Measurements from ENCODE around the gene PMVK. TPM values are rescaled to one million over a fixed set of nuclear protein-coding genes. Genes with fewer than 3 reads are reported as not detected.
A peak's percentile ranks its signal among the peaks of the same experiment; 100 is the strongest.

The PMVK gene
- total and polyA plus RNA-seq, 4 donors, result 18.4 to 48.8 (median 43.4) TPM

DNA sequence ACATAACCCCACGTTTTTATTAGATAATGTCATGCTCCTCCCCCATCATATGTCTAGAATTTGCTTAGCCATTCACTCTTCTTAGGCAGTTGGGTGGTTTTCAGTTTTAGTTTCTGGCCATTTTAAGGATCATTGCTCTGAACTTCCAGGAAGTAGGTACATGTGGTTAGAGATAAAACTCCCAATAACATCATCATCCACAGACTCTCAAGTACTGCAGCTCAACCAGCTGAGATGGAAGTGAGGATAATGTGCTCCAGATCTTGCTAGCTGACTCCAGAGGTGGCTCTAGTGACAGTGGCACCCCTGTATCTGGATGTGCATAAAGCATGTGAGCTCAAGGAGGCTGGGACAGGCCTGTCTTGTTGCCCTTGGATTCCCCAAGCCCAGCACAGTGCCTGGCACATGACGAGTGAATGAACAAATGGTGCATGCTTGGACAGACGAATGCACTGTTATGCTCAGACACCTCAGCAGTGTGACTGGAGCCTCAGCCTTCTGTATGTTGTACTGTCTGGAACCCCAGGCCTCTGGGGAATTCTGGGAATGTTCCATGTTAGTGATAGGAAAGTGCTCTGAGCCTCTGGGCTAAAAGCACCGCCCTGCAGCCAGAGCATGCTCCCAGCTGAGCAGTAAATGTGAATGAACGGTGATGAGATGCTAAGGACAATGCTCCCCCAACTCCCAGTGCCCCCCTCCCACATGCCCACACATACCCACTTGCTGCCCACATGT is 50.1 kb downstream of the PMVK start:
- Histone ChIP-seq H3K36me3 (ENCODE audit: control insufficient read depth in 4 of 4, insufficient read depth in 4 of 4, low read length in 4 of 4) (no peaks in the 10 kb centered on the region), H3K27ac (ENCODE audit: low read depth in 1 of 2, low read length in 1 of 2) (no peak overlapping the region), H3K4me3 (no peak overlapping the region), H3K27me3 (ENCODE audit: control insufficient read depth in 3 of 3, insufficient read depth in 3 of 3, low read length in 2 of 3) (no peaks in the 10 kb centered on the region), H3K4me1 (ENCODE audit: control insufficient read depth in 5 of 5, insufficient read depth in 5 of 5, low read length in 5 of 5) (peaks cover 0 to 27% (median 8%) of the 10 kb centered on the region in 5 donors), H3K9ac (ENCODE audit: insufficient read depth in 1 of 2, low read length in 2 of 2) (no peak overlapping the region), H3K9me3 (ENCODE audit: control insufficient read depth in 4 of 4, insufficient read depth in 3 of 4, low read length in 3 of 4) (no peaks in the 10 kb centered on the region)
- TF ChIP-seq, protein P1, sequence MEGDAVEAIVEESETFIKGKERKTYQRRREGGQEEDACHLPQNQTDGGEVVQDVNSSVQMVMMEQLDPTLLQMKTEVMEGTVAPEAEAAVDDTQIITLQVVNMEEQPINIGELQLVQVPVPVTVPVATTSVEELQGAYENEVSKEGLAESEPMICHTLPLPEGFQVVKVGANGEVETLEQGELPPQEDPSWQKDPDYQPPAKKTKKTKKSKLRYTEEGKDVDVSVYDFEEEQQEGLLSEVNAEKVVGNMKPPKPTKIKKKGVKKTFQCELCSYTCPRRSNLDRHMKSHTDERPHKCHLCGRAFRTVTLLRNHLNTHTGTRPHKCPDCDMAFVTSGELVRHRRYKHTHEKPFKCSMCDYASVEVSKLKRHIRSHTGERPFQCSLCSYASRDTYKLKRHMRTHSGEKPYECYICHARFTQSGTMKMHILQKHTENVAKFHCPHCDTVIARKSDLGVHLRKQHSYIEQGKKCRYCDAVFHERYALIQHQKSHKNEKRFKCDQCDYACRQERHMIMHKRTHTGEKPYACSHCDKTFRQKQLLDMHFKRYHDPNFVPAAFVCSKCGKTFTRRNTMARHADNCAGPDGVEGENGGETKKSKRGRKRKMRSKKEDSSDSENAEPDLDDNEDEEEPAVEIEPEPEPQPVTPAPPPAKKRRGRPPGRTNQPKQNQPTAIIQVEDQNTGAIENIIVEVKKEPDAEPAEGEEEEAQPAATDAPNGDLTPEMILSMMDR (IDR thresholded peaks at IDR 0.05; ENCODE audit: control extremely low read depth, extremely low read depth), result no peak
- DNase-seq (no peak), ATAC-seq (ENCODE audit: insufficient read depth, low FRiP score) (no peak)
- WGBS, 2 donors, result 65 to 70% methylated on average over 5 of the region's 5 CpGs

- ATAC-seq (ENCODE audit: insufficient read depth, low FRiP score) (no peak), DNase-seq (peak; percentile 68 to 94 (median 93))
- H3K36me3 ChIP-seq (ENCODE audit: control insufficient read depth in 4 of 4, insufficient read depth in 4 of 4, low read length in 4 of 4), result no peaks in the 10 kb centered on the region
- H3K4me1 ChIP-seq (ENCODE audit: control insufficient read depth in 5 of 5, insufficient read depth in 5 of 5, low read length in 5 of 5), result peaks cover 0 to 27% (median 8%) of the 10 kb centered on the region in 5 donors
- 40 to 42% methylated on average over 6 of the region's 6 CpGs for WGBS, 2 donors
- no peak overlapping the region for H3K9ac ChIP-seq (ENCODE audit: insufficient read depth in 1 of 2, low read length in 2 of 2)
- TF ChIP-seq, protein P1 (IDR thresholded peaks at IDR 0.05; ENCODE audit: control extremely low read depth, extremely low read depth), result no peak
- H3K27ac ChIP-seq (ENCODE audit: low read depth in 1 of 2, low read length in 1 of 2), result peak overlapping the region in 1 of 2 donors; percentile 8
- H3K27me3 ChIP-seq (ENCODE audit: control insufficient read depth in 3 of 3, insufficient read depth in 3 of 3, low read length in 2 of 3), result no peaks in the 10 kb centered on the region
- H3K9me3 ChIP-seq (ENCODE audit: control insufficient read depth in 4 of 4, insufficient read depth in 3 of 4, low read length in 3 of 4), result no peaks in the 10 kb centered on the region
- H3K4me3 ChIP-seq, result no peak overlapping the region
Observed at GRCh38 chr1:154884869-154885701, 51.4 kb downstream of the PMVK start.

- TF ChIP-seq, protein P1 (IDR thresholded peaks at IDR 0.05; ENCODE audit: control extremely low read depth, extremely low read depth), result no peak
- ATAC-seq (ENCODE audit: insufficient read depth, low FRiP score) (no peak), DNase-seq (no peak)
- no peaks in the 10 kb centered on the region for H3K36me3 ChIP-seq (ENCODE audit: control insufficient read depth in 4 of 4, insufficient read depth in 4 of 4, low read length in 4 of 4)
- H3K9ac ChIP-seq (ENCODE audit: insufficient read depth in 1 of 2, low read length in 2 of 2), result no peak overlapping the region
- WGBS, 2 donors, result 45 to 47% methylated on average over 15 of the region's 15 CpGs
- no peak overlapping the region for H3K27ac ChIP-seq (ENCODE audit: low read depth in 1 of 2, low read length in 1 of 2)
- H3K4me3 ChIP-seq, result no peak overlapping the region
- H3K9me3 ChIP-seq (ENCODE audit: control insufficient read depth in 4 of 4, insufficient read depth in 3 of 4, low read length in 3 of 4), result no peaks in the 10 kb centered on the region
- peaks cover 0 to 27% (median 8%) of the 10 kb centered on the region in 5 donors for H3K4me1 ChIP-seq (ENCODE audit: control insufficient read depth in 5 of 5, insufficient read depth in 5 of 5, low read length in 5 of 5)
- H3K27me3 ChIP-seq (ENCODE audit: control insufficient read depth in 3 of 3, insufficient read depth in 3 of 3, low read length in 2 of 3), result no peaks in the 10 kb centered on the region
Observed at GRCh38 chr1:154883919-154884868, 52.3 kb downstream of the PMVK start.

Data from lung (tissue), 12 donors.